Activated B cell treated with CpG ODN at 0.5 μM for 24 hours (primary cell): ENCODE measurements around the gene UBE3D. TPM values are rescaled to one million over a fixed set of nuclear protein-coding genes. Genes with fewer than 3 reads are reported as not detected.
A peak's percentile ranks its signal among the peaks of the same experiment; 100 is the strongest.

ENCODE experiments used
- ATAC-seq: fragments of 200-7000 bp; cut with Tn5 transposase; one replicate; pipeline ENCODE4 v1.10.0; 2021; ENCODE audit warnings: low read depth, mild to moderate bottlenecking, moderate library complexity
- CTCF ChIA-PET: fragments of 350-600 bp; sonication (Branson Sonifier 250); formaldehyde crosslinking; loops from one replicate; lab custom pipeline; 2021; ENCODE audit warnings: antibody characterized with exemption; lab: Charles Lee
- POLR2A ChIA-PET: fragments of 350-600 bp; sonication (Branson Sonifier 250); formaldehyde crosslinking; loops from one replicate; lab custom pipeline; 2021; ENCODE audit warnings: antibody characterized with exemption; lab: Charles Lee
- DNase-seq: peaks from one replicate; pipeline ENCODE4 v3.0.0; 2022
- H3K27ac Mint-ChIP-seq: one replicate; pipeline ENCODE4 v1.8.0; 2020; ENCODE audit warnings: mixed read lengths
- H3K27me3 Mint-ChIP-seq: one replicate; pipeline ENCODE4 v1.8.0; 2021; ENCODE audit warnings: mixed read lengths
- H3K36me3 Mint-ChIP-seq: one replicate; pipeline ENCODE4 v1.8.0; 2021; ENCODE audit warnings: low read depth, mixed read lengths
- H3K4me1 Mint-ChIP-seq: one replicate; pipeline ENCODE4 v1.8.0; 2021; ENCODE audit warnings: mixed read lengths
- H3K4me3 Mint-ChIP-seq: one replicate; pipeline ENCODE4 v1.8.0; 2020; ENCODE audit warnings: mild to moderate bottlenecking, mixed read lengths
- H3K9me3 Mint-ChIP-seq: one replicate; pipeline ENCODE4 v1.8.0; 2020; ENCODE audit warnings: mixed read lengths
- intact Hi-C: fragments of 100-400 bp; cut with micrococcal nuclease; formaldehyde crosslinking; loops from one replicate; pipeline ENCODE4 v1.15.1; 2024
- total RNA-seq: library from RNA; stranded (reverse); gene quantifications from 2 replicates; pipeline ENCODE4 v1.2.3, GENCODE V29; 2022
- TF ChIP-seq, protein P1 (sequence below): fragments of 200-600 bp; IDR thresholded peaks from one replicate; pipeline ENCODE4 v1.8.0; 2022; ENCODE audit warnings: antibody characterized with exemption, mild to moderate bottlenecking

UBE3D gene
- total RNA-seq, 1 donor from 2014 or later, result 9.3 TPM

DNA sequence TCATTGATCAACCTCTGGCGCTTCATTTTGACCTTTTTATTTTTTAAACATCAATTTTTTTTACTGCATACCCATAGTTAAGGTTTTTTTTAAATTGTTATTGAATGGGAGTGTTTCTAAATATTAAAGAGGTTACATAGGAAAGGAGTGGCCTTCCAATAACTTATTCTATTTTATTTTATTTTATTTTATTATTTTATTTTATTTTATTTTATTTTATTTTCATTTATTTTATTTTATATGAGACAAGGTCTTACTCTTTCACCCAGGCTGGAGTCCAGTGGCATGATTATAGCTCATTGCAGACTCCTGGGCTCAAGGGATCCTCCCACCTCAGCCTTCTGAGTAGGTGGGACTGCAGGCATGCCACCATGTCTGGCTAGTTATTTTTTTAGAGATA, 32.0 kb upstream of the UBE3D start:
- Mint-ChIP-seq H3K4me1 (peaks cover 3% of the 10 kb centered on the region), H3K9me3 (peaks cover 2% of the 10 kb centered on the region), H3K4me3 (no peak overlapping the region), H3K36me3 (peaks cover 42% of the 10 kb centered on the region), H3K27me3 (no peaks in the 10 kb centered on the region), H3K27ac (no peak overlapping the region)
- CTCF ChIA-PET, result interaction anchor here (1.0 kb wide), 1 partner anchor 30 kb away, joined by 3 read pairs; the partner anchor contains the start of gene DOP1A
- ATAC-seq (no peak), DNase-seq (no peak)
- intact Hi-C loops, result no loop called here
- POLR2A ChIA-PET, result no interaction called here
- TF ChIP-seq, protein P1, sequence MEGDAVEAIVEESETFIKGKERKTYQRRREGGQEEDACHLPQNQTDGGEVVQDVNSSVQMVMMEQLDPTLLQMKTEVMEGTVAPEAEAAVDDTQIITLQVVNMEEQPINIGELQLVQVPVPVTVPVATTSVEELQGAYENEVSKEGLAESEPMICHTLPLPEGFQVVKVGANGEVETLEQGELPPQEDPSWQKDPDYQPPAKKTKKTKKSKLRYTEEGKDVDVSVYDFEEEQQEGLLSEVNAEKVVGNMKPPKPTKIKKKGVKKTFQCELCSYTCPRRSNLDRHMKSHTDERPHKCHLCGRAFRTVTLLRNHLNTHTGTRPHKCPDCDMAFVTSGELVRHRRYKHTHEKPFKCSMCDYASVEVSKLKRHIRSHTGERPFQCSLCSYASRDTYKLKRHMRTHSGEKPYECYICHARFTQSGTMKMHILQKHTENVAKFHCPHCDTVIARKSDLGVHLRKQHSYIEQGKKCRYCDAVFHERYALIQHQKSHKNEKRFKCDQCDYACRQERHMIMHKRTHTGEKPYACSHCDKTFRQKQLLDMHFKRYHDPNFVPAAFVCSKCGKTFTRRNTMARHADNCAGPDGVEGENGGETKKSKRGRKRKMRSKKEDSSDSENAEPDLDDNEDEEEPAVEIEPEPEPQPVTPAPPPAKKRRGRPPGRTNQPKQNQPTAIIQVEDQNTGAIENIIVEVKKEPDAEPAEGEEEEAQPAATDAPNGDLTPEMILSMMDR, result no peak

DNA sequence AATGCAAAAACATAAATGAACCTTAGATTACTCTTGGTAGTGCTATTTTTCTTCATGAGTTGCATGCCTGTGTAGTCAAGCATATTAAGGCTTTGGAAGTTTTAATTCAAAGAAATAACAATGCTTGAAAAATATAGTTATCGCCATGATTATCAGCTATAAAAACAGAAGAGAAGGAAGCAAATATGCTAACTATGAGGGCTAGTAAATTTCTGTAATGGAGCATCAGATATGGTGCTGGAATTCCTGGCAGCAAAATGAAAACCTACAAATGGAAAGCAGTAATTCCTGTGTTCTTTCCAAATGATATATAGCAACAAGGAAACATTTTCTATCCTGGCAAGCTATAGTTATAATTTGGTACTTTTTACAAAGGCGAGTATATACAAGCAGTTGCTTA, 31.6 kb upstream of the UBE3D start:
- intact Hi-C loops, result no loop called here
- TF ChIP-seq, protein P1, result no peak

DNA sequence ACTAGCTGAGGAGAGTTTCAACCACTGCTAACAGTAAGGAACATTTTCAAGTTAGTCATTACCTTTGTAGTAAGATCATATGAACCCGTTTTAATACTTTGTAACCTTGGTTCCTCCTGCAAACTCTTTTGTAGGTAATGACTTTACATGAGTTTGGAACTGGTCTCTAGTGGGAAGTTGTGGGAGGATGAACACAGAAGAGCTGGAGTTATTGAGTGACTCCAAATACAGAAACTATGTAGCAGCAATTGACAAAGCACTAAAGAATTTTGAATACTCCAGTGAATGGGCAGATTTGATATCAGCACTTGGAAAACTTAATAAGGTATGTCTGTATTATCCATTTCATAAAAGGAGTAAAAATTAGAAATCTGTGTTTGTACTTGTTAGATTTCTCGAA, 31.1 kb upstream of the UBE3D start:
- H3K4me1 Mint-ChIP-seq, result peaks cover 3% of the 10 kb centered on the region
- no peaks in the 10 kb centered on the region for H3K27me3 Mint-ChIP-seq
- intact Hi-C loops, result no loop called here
- ATAC-seq, result no peak
- ChIA-PET CTCF (no interaction called here), POLR2A (no interaction called here)
- TF ChIP-seq, protein P1, result no peak
- H3K27ac Mint-ChIP-seq, result no peak overlapping the region
- no peak for DNase-seq
- no peak overlapping the region for H3K4me3 Mint-ChIP-seq
- peaks cover 35% of the 10 kb centered on the region for H3K36me3 Mint-ChIP-seq
- H3K9me3 Mint-ChIP-seq, result peaks cover 2% of the 10 kb centered on the region

More for the DNA sequence above, 31.6 kb upstream of the UBE3D start:
- H3K27me3 Mint-ChIP-seq, result no peaks in the 10 kb centered on the region
- H3K4me1 Mint-ChIP-seq, result peaks cover 3% of the 10 kb centered on the region
- peaks cover 39% of the 10 kb centered on the region for H3K36me3 Mint-ChIP-seq
- ATAC-seq (no peak), DNase-seq (no peak)
- H3K4me3 Mint-ChIP-seq, result no peak overlapping the region
- no peak overlapping the region for H3K27ac Mint-ChIP-seq
- H3K9me3 Mint-ChIP-seq, result peaks cover 2% of the 10 kb centered on the region
- CTCF ChIA-PET, result interaction anchor here (1.0 kb wide), 1 partner anchor 29 kb away, joined by 3 read pairs; the partner anchor contains the start of gene DOP1A
- POLR2A ChIA-PET, result no interaction called here

DNA sequence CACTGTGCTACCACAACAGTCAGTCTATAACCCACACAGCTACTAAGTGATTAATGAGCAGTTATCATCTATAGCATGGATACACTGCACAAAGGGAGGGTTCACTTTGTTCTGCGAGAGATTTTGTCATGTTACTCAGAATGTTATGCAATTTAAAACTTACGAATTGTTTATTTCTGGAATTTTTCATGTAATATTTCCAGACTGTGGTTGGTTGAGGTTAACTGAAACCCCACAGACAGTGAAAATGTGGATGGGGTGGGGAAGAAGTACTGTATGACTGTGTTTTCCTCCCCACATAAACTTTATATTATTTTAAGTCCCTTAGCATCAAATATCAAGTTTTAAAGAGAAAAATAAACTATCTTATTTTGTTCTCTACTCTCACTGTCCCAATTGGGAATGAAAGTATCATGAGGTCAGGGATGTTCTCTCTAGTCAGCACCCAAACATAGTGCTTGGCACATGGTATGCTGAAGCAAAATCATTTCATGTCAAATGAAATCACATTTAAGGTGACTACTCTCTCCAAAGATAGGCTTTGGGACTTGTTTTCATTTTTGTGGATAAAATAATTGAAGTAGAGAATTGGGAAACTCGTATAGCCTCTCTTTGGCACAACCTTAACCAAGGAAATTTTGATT, 27.2 kb upstream of the UBE3D start:
- Mint-ChIP-seq H3K4me1 (peaks cover 5% of the 10 kb centered on the region), H3K36me3 (peaks cover 18% of the 10 kb centered on the region)
- TF ChIP-seq, protein P1, result no peak

DNA sequence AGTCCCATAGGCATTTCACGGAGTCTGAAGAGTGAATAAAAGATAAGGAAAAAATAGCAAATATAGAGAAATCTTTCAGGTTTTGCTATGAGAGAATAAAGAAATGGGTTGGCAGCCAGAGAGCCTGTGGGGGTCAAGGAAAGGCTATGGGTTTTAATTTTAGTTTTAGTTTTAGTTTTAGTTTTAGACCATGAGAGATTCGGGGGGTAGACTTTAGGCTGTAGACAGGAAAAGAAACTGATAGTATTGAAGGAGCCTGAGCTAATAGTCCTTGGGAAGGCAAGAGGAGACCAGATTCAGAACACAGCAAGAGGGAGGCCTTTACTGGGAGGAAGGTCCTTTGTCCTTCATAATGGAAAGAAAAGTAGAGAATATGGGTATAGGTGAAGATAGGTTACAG, 21.1 kb upstream of the UBE3D start:
- Mint-ChIP-seq H3K27ac (no peak overlapping the region), H3K4me1 (peaks cover 21% of the 10 kb centered on the region), H3K4me3 (peak overlapping the region; percentile 11), H3K27me3 (no peaks in the 10 kb centered on the region), H3K36me3 (peaks cover 10% of the 10 kb centered on the region), H3K9me3 (no peaks in the 10 kb centered on the region)
- DNase-seq, result no peak
- intact Hi-C loops, result loop anchor here (2.0 kb wide), 1 partner anchor 20 kb away; the partner anchor contains the start of gene DOP1A
- no peak for ATAC-seq
- POLR2A ChIA-PET, result interaction anchor here (1.0 kb wide), 1 partner anchor 19 kb away, joined by 3 read pairs; the partner anchor contains the start of gene DOP1A
- CTCF ChIA-PET, result no interaction called here
- TF ChIP-seq, protein P1, result no peak

More for the DNA sequence above, 27.2 kb upstream of the UBE3D start:
- DNase-seq (no peak), ATAC-seq (no peak)
- CTCF ChIA-PET, result no interaction called here
- Mint-ChIP-seq H3K9me3 (peaks cover 2% of the 10 kb centered on the region), H3K4me3 (no peak overlapping the region), H3K27ac (no peak overlapping the region), H3K27me3 (no peaks in the 10 kb centered on the region)
- intact Hi-C loops, result no loop called here
- POLR2A ChIA-PET, result no interaction called here
